Fibroblast of lung (primary cell): ENCODE data around the gene PRXL2A.

Source experiments
- CTCF ChIP-seq, 2 donors: IDR thresholded peaks in 1 of 2; conservative IDR thresholded peaks in 1 of 2; 1 replicate in 1 of 2; 2 replicates in 1 of 2; pipeline ENCODE4 v1.5.1; 2011 to 2012; ENCODE audit warnings: low read length in 2 of 2, control low read depth in 1 of 2, inconsistent platforms in 1 of 2, low read depth in 1 of 2, mild to moderate bottlenecking in 1 of 2
- EZH2 ChIP-seq: IDR thresholded peaks from 2 replicates; pipeline ENCODE4 v1.5.1; 2012; ENCODE audit warnings: low read length, control low read depth, mild to moderate bottlenecking; ENCODE audit errors: missing control alignments

GRCh38 chr10:80474941-80475340, 66.6 kb downstream of the PRXL2A start:
- no peak for TF ChIP-seq CTCF (conservative IDR thresholded peaks at IDR 0.05 in 1 of 2, IDR thresholded peaks at IDR 0.05 in 1 of 2; ENCODE audit: low read depth in 1 of 2, low read length in 2 of 2)
- TF ChIP-seq EZH2, result no peak
